Parathyroid adenoma (tissue), 2 donors: ENCODE measurements around the gene PRKAR1B.

ENCODE experiments used
- H2AFZ ChIP-seq: fragments of 300-600 bp; sonication (generic); one replicate; pipeline ENCODE4 v1.7.0; 2017; ENCODE audit warnings: antibody characterized with exemption, mild to moderate bottlenecking
- H3K27ac ChIP-seq: fragments of 300-600 bp; sonication (generic); one replicate; pipeline ENCODE4 v1.7.0; 2017
- H3K27me3 ChIP-seq: fragments of 300-600 bp; sonication (generic); one replicate; pipeline ENCODE4 v1.7.0; 2017; ENCODE audit warnings: low read length; ENCODE audit not compliant: control insufficient read depth, insufficient read depth
- H3K36me3 ChIP-seq: fragments of 300-600 bp; sonication (generic); one replicate; pipeline ENCODE4 v1.7.0; 2017; ENCODE audit warnings: low read length; ENCODE audit not compliant: control insufficient read depth, insufficient read depth
- H3K4me1 ChIP-seq: fragments of 300-600 bp; sonication (generic); one replicate; pipeline ENCODE4 v1.7.0; 2017; ENCODE audit warnings: control low read depth
- H3K4me2 ChIP-seq: fragments of 300-600 bp; sonication (generic); one replicate; pipeline ENCODE4 v1.7.0; 2017; ENCODE audit warnings: low read length
- H3K4me3 ChIP-seq: fragments of 300-600 bp; sonication (generic); one replicate; pipeline ENCODE4 v1.7.0; 2017; ENCODE audit warnings: low read depth, low read length
- H3K79me2 ChIP-seq: fragments of 300-600 bp; sonication (generic); one replicate; pipeline ENCODE4 v1.7.0; 2017; ENCODE audit warnings: control low read depth
- H3K9ac ChIP-seq: fragments of 300-600 bp; sonication (generic); one replicate; pipeline ENCODE4 v1.7.0; 2017; ENCODE audit warnings: mild to moderate bottlenecking
- H3K9me3 ChIP-seq: fragments of 300-600 bp; sonication (generic); one replicate; pipeline ENCODE4 v1.7.0; 2017; ENCODE audit warnings: low read length; ENCODE audit not compliant: control insufficient read depth
- CTCF ChIP-seq: fragments of 300-600 bp; sonication (generic); IDR thresholded peaks from one replicate; pipeline ENCODE4 v1.7.0; 2017; ENCODE audit warnings: antibody characterized with exemption, mild to moderate bottlenecking
- donor health status: primary hyperparathyroidism.

PRKAR1B gene

DNA sequence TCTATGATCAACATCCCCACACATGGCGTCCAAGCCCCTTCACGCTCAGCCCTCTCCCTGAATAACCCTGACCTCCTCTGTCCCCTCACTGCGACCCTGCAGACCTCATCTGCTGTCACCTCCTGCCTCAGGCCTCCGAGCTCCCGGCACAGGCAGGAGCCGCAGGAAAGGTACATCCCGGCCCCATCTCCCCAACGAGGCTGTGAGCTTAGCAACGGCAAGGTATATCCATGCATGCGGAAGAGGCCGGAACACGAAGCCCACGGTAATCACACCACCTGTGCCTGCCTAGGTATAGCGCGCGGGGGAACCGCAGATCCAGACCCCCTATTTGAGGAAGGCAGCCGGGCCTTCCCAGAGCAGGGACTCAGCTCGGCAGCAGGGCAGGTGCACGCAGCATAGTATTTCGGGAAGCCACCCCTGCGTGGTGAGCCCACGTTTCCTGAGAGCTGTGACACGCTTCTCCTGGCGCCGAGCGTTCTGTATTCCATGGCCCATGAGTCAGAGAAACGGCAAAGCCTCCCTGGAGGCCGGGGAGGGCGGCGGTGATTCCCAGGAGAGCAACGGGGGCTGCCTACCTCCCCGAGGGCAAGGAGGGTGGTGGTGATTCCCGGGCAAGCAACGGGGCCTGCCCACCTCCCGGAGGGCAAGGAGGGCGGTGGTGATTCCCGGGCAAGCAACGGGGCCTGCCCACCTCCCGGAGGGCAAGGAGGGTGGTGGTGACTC, 50.7 kb downstream of the PRKAR1B start:
- no peak overlapping the region for H3K9ac ChIP-seq
- no peak overlapping the region for H3K4me2 ChIP-seq
- H2AFZ ChIP-seq: no peak overlapping the region
- H3K27ac ChIP-seq: no peak overlapping the region
- no peaks in the 10 kb centered on the region for H3K27me3 ChIP-seq
- no peak for TF ChIP-seq CTCF
- H3K9me3 ChIP-seq: no peaks in the 10 kb centered on the region
- no peak overlapping the region for H3K4me3 ChIP-seq
- H3K79me2 ChIP-seq: no peaks in the 10 kb centered on the region
- H3K4me1 ChIP-seq: no peaks in the 10 kb centered on the region
- H3K36me3 ChIP-seq: no peaks in the 10 kb centered on the region

DNA sequence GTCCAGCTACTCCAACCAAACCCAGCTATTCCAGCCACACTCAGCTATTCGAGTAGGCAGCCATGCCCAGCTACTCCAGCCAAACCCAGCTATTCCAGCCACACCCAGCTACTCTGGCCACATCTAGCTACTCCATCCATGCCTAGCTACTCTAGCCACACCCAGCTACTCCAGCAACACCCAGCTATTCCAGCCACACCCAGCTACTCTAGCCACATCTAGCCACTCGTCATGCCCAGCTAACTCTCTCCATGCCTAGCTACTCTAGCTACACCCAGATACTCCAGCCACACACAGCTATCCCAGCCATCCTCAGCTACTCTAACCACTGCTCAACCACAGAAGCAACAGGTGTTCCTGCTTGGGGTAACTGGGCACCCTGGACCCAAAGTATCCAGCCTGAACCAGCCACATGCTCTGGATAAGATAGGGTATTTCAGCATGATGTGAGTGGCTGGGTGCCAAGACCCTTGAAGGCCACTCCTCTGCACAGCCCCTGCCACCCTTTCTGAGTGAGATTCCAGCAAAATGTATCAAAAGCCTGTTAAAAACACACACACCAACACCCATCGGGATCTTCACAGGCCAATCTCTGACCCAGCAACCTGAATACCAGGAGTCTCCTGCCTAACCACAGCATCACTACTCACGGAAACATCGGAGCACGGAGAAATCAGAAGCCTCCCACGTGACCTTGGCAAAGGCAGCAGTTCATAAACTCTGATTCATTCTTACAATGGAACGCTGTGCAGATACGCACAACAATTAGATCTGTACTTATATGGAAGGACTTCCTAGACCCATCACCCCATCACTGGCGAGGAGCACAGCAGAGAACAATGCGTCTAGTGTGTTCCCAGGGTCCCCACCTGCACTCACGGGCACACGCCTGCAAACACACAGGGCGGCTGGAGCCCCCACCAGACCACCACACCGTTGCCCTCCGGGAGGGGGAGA, 52.3 kb downstream of the PRKAR1B start:
- Histone ChIP-seq H3K36me3 (no peaks in the 10 kb centered on the region), H3K9me3 (no peaks in the 10 kb centered on the region), H3K4me1 (no peaks in the 10 kb centered on the region), H2AFZ (no peak overlapping the region), H3K79me2 (no peaks in the 10 kb centered on the region), H3K27me3 (no peaks in the 10 kb centered on the region), H3K9ac (no peak overlapping the region), H3K4me2 (no peak overlapping the region), H3K4me3 (no peak overlapping the region), H3K27ac (no peak overlapping the region)
- no peak for TF ChIP-seq CTCF

DNA sequence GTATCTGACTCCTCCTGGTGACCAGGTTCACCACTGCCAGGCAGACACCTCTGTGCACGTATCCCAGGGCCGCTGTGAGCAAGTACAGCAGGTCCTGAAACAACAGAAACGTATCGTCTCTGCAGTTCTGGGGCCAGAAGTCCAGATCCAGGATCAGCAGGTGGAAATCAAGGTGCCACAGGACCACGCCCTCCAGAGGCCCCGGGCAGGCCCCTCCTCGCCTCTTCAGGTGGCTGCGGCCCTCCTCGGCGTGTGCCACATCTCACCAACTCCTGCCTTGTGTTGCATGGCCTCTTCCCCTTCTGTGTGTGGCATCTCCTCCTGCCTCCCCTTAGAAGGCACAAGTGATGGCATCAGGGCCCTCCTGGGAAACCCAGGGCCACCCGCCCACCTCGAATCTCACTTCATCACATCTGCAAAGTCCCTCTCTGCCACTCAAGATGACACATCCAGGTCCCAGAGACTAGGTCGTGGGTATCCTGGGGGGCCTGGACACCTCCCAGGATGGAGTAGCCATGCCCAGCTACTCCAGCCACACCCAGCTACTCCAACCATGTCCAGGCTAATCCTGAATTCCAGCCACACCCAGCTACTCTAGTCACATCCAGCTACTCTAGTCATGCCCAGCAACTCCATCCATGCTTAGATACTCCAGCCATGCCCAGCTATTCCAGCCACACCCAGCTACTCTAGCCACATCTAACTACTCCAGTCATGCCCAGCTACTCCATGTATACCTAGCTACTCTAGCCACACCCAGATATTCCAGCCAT, 53.2 kb downstream of the PRKAR1B start:
- Histone ChIP-seq H3K9me3 (no peaks in the 10 kb centered on the region), H3K79me2 (no peaks in the 10 kb centered on the region), H3K4me1 (no peaks in the 10 kb centered on the region), H3K9ac (no peak overlapping the region), H3K36me3 (no peaks in the 10 kb centered on the region), H3K4me2 (no peak overlapping the region), H2AFZ (no peak overlapping the region), H3K4me3 (no peak overlapping the region), H3K27me3 (no peaks in the 10 kb centered on the region), H3K27ac (no peak overlapping the region)
- TF ChIP-seq CTCF: no peak

- no peak for TF ChIP-seq CTCF
- Histone ChIP-seq H3K27me3 (no peaks in the 10 kb centered on the region), H3K79me2 (no peaks in the 10 kb centered on the region), H2AFZ (no peak overlapping the region), H3K27ac (no peak overlapping the region), H3K9ac (no peak overlapping the region), H3K4me1 (no peaks in the 10 kb centered on the region), H3K36me3 (no peaks in the 10 kb centered on the region), H3K4me3 (no peak overlapping the region), H3K9me3 (no peaks in the 10 kb centered on the region), H3K4me2 (no peak overlapping the region)
Observed at GRCh38 chr7:672891-673290, 54.2 kb downstream of the PRKAR1B start.
